ENCODE data around the gene CYBRD1.
"Not testable (repeated sequence)": the region's sequence is repeated elsewhere in the genome, so short reads cannot be mapped to it uniquely, and the experiment has no call there.

Gene CYBRD1

DNA sequence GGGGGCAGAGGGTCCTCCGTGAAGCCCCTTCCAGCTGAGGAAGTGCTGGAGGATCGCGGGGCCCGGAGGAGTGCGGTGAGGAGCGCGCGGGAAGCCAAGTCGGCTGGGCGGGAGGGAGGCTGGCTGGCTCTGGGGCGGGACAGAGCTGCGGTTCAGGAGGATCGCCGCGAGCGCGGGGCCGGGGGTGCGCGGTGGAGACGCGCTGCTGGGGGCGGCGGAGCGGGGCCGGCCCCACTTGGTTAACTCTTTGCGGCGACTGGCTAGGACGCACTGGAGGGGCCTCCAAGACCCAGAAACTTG, 464 bp downstream of the CYBRD1 start:
- peak overlapping the region; percentile 77 for H3K9ac ChIP-seq (ENCODE audit: insufficient read length)
- no peak for TF ChIP-seq FOXP2 (optimal IDR thresholded peaks at IDR 0.05; ENCODE audit: control extremely low read depth, extremely low read length, insufficient read depth)
- no peak for TF ChIP-seq EZH2 (IDR thresholded peaks at IDR 0.05)
- TF ChIP-seq POLR2AphosphoS5 (IDR thresholded peaks at IDR 0.05; ENCODE audit: borderline replicate concordance, low read depth, low read length) = no peak
- no peaks in the 10 kb centered on the region for H3K36me3 ChIP-seq (ENCODE audit: insufficient read depth, low read length)
- H3K27ac ChIP-seq = no peak overlapping the region
- H3K4me3 ChIP-seq = peak overlapping the region; percentile 94
- no peaks in the 10 kb centered on the region for H3K9me3 ChIP-seq (ENCODE audit: low read depth, low read length)
- no peak for DNase-seq (ENCODE audit: low read depth, low spot score)

DNA sequence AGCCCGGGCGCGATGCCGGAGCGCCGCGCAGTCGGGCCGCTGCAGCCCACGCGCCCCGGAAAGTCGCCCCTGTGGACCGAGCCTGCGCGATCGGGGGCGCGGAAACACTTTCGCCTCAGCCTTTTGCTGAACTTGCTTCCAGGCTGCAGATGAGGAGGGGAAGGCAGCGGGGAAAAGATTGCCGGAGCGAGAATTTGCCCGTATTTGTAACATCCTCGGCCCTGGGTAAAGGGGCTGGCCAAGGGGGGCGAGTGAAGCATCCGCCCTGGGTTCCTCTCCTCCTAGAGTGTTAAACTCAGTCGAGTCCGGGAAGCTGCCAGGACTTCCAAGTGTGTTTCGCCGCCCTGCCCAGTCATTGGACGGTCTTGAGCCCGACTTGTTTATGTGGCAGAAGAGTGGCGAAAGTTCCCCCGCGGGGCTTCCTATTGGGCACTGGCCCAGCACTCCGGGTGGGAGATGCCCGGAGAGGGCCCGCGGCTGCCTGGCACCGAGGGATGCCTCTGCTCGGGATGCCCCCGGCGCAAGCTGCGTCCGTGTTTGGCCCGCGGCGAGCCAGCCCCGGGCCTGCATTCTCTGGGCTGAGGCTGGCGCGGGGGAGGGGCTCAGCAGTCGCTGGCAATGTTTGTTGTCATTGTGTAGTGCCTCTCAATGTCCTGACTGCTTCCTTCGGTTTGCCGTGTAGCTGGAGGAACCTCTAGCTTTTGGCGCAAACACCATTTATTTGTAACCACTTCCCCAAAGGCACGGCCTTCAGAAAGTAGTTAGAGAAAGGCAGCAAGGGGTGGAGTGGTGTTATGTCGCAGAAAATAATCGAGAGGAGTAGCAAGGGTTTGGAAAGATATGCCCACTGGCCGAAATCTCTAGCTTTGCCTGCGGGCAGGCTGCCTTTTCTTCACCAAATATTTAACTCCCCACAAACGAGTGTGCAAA, 1.1 kb downstream of the CYBRD1 start:
- H3K9me3 ChIP-seq (ENCODE audit: low read depth, low read length) = no peaks in the 10 kb centered on the region
- H3K9ac ChIP-seq (ENCODE audit: insufficient read length) = peak overlapping the region; percentile 77
- peak overlapping the region; percentile 94 for H3K4me3 ChIP-seq
- TF ChIP-seq POLR2AphosphoS5 (IDR thresholded peaks at IDR 0.05; ENCODE audit: borderline replicate concordance, low read depth, low read length) (peak; percentile 3; the same call in 1 of the 2 replicates), EZH2 (IDR thresholded peaks at IDR 0.05) (no peak), FOXP2 (optimal IDR thresholded peaks at IDR 0.05; ENCODE audit: control extremely low read depth, extremely low read length, insufficient read depth) (peak; percentile 28)
- no peak overlapping the region for H3K27ac ChIP-seq
- no peak for DNase-seq (ENCODE audit: low read depth, low spot score)
- H3K36me3 ChIP-seq (ENCODE audit: insufficient read depth, low read length) = no peaks in the 10 kb centered on the region

GRCh38 chr2:171524018-171524401, 1.7 kb downstream of the CYBRD1 start:
- Histone ChIP-seq H3K9ac (ENCODE audit: insufficient read length) (peak overlapping the region; percentile 77), H3K9me3 (ENCODE audit: low read depth, low read length) (no peaks in the 10 kb centered on the region), H3K36me3 (ENCODE audit: insufficient read depth, low read length) (no peaks in the 10 kb centered on the region), H3K27ac (no peak overlapping the region), H3K4me3 (peak overlapping the region; percentile 94)
- TF ChIP-seq FOXP2 (optimal IDR thresholded peaks at IDR 0.05; ENCODE audit: control extremely low read depth, extremely low read length, insufficient read depth) (no peak), POLR2AphosphoS5 (IDR thresholded peaks at IDR 0.05; ENCODE audit: borderline replicate concordance, low read depth, low read length) (no peak), EZH2 (IDR thresholded peaks at IDR 0.05) (no peak)
- no peak for DNase-seq (ENCODE audit: low read depth, low spot score)

GRCh38 chr2:171529914-171530313, 7.6 kb downstream of the CYBRD1 start:
- TF ChIP-seq FOXP2 (optimal IDR thresholded peaks at IDR 0.05; ENCODE audit: control extremely low read depth, extremely low read length, insufficient read depth) (no peak), POLR2AphosphoS5 (IDR thresholded peaks at IDR 0.05; ENCODE audit: borderline replicate concordance, low read depth, low read length) (no peak), EZH2 (IDR thresholded peaks at IDR 0.05) (no peak)
- Histone ChIP-seq H3K36me3 (ENCODE audit: insufficient read depth, low read length) (peaks cover 5% of the 10 kb centered on the region; the same call in 1 of the 2 replicates), H3K27ac (no peak overlapping the region), H3K4me3 (no peak overlapping the region), H3K9ac (ENCODE audit: insufficient read length) (no peak overlapping the region), H3K9me3 (ENCODE audit: low read depth, low read length) (no peaks in the 10 kb centered on the region)
- no peak for DNase-seq (ENCODE audit: low read depth, low spot score)

DNA sequence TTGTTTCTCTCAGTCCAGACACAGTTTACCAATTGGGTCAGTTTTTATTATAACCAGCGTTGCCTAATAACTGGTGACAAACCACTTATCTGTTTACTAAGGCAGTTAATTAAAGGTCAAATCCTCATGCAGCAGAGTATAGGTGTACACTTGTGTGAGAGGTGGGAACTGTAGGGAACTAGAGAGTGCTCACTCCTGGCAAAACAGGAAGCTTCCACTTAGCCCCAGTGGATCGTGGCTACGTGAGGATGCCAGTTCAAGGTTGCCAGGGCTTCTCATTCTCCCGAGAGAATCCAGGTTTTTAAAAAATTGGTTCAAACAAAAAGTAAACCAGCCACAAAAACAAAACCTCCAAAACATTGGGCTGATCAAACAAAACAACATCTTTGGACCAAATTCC, 8.1 kb downstream of the CYBRD1 start:
- DNase-seq (ENCODE audit: low read depth, low spot score) = no peak
- Histone ChIP-seq H3K27ac (no peak overlapping the region), H3K4me3 (no peak overlapping the region), H3K9ac (ENCODE audit: insufficient read length) (no peak overlapping the region), H3K9me3 (ENCODE audit: low read depth, low read length) (no peaks in the 10 kb centered on the region), H3K36me3 (ENCODE audit: insufficient read depth, low read length) (peaks cover 5% of the 10 kb centered on the region; the same call in 1 of the 2 replicates)
- no peak for TF ChIP-seq POLR2AphosphoS5 (IDR thresholded peaks at IDR 0.05; ENCODE audit: borderline replicate concordance, low read depth, low read length)
- no peak for TF ChIP-seq EZH2 (IDR thresholded peaks at IDR 0.05)
- no peak for TF ChIP-seq FOXP2 (optimal IDR thresholded peaks at IDR 0.05; ENCODE audit: control extremely low read depth, extremely low read length, insufficient read depth)

DNA sequence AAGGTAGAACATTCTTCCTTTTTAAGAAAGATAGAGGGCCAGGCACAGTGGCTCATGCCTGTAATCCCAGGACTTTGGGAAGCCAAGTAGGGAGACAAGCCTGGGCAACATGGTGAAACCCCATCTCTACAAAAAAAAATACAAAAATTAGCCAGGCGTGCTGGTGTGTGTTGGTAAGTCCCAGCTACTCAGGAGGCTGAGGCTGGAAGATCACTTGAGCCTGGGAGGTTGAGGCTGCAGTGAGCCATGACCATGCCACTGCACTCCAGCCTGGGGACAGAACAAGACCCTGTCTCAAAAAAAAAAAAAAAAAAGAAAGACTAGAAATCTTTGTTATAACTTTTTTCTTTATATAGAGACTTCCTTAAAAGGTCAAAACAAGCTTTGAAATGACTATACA, 8.6 kb downstream of the CYBRD1 start:
- not testable (repeated sequence) for H3K36me3 ChIP-seq (ENCODE audit: insufficient read depth, low read length); H3K4me3 ChIP-seq; DNase-seq (ENCODE audit: low read depth, low spot score); H3K9ac ChIP-seq (ENCODE audit: insufficient read length); H3K27ac ChIP-seq; H3K9me3 ChIP-seq (ENCODE audit: low read depth, low read length)

- TF ChIP-seq EZH2 (IDR thresholded peaks at IDR 0.05) = no peak
- TF ChIP-seq FOXP2 (optimal IDR thresholded peaks at IDR 0.05; ENCODE audit: control extremely low read depth, extremely low read length, insufficient read depth) = no peak
- TF ChIP-seq POLR2AphosphoS5 (IDR thresholded peaks at IDR 0.05; ENCODE audit: borderline replicate concordance, low read depth, low read length) = no peak
- Histone ChIP-seq H3K27ac (no peak overlapping the region), H3K36me3 (ENCODE audit: insufficient read depth, low read length) (peaks cover 5% of the 10 kb centered on the region; the same call in 1 of the 2 replicates), H3K9ac (ENCODE audit: insufficient read length) (no peak overlapping the region), H3K9me3 (ENCODE audit: low read depth, low read length) (no peaks in the 10 kb centered on the region), H3K4me3 (no peak overlapping the region)
- no peak for DNase-seq (ENCODE audit: low read depth, low spot score)
Measured at GRCh38 chr2:171531291-171531690, 9.0 kb downstream of the CYBRD1 start.

DNA sequence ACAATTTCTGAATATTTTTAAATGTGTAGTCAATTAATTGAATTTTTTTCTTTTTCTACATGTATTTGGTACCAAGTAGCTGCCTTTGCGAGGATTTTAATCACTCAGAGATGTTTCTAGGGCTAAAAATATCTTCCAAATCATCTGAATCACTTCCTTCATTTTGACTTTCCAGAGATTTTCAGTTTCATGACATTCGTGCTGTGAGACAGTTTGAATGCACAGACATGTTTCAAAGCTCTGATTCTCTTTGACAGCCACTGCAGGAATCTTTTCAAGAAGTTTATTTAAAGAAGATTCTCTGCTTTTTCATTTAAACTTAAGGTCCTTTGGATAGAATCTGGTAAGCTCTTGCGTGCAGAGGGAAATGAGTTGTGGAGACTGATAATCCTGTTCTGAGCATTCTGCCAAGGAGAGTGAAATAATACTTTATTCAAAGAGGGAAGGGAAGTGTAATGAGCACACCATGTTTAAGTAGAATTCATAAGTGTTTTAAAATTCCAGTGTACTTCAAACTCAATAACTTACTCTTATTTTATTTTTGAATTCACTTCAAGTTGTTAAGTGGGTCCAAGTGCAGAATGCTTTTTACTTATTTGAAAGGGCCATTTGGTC, 9.7 kb downstream of the CYBRD1 start:
- H3K4me3 ChIP-seq = no peak overlapping the region
- H3K9ac ChIP-seq (ENCODE audit: insufficient read length) = no peak overlapping the region
- DNase-seq (ENCODE audit: low read depth, low spot score) = no peak
- TF ChIP-seq POLR2AphosphoS5 (IDR thresholded peaks at IDR 0.05; ENCODE audit: borderline replicate concordance, low read depth, low read length) (no peak), FOXP2 (optimal IDR thresholded peaks at IDR 0.05; ENCODE audit: control extremely low read depth, extremely low read length, insufficient read depth) (no peak), EZH2 (IDR thresholded peaks at IDR 0.05) (no peak)
- H3K27ac ChIP-seq = no peak overlapping the region
- H3K36me3 ChIP-seq (ENCODE audit: insufficient read depth, low read length) = peaks cover 5% of the 10 kb centered on the region; the same call in 1 of the 2 replicates
- H3K9me3 ChIP-seq (ENCODE audit: low read depth, low read length) = no peaks in the 10 kb centered on the region

Measured in SK-N-MC (cell line).